ENCODE data around the gene ALK.
"Not testable (repeated sequence)": the region's sequence is repeated elsewhere in the genome, so short reads cannot be mapped to it uniquely, and the experiment has no call there.

Gene ALK

DNA sequence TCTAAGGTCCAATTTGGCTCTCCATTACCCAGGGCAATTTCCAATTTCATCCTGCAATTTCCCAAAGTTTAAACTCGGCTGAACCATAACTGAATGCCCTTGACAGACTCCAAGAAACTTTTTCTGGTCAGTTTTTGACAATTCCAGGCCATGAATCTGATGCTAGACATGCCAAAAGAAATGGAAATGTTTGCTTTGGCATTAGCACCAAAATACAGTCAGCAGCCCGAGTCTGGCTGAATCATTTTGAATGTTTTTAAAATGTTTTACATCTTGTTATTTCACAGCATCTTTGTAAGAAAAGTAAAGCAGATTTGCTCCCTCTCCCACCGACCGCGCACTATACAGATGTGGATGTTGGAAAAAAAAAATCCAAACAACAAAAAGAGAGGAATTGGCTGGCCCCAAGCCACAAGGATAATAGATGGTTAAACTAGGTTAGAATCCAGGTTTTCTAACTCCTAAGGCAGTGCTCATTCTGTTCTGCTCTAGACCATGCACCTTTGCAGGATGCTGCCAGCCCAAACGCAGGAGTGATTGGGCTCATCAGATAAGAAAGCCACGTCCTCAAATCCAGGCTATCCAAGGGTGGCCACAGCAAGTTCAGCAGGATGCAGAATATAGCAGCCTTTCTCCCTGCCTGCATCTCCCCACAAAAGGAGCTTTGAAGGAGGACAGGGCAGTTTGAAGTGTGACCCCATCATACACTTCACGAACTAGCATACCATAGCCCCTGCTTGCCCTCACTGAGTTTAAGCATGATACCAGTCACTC, 167.5 kb downstream of the ALK start:
- DNase-seq, result no peak

DNA sequence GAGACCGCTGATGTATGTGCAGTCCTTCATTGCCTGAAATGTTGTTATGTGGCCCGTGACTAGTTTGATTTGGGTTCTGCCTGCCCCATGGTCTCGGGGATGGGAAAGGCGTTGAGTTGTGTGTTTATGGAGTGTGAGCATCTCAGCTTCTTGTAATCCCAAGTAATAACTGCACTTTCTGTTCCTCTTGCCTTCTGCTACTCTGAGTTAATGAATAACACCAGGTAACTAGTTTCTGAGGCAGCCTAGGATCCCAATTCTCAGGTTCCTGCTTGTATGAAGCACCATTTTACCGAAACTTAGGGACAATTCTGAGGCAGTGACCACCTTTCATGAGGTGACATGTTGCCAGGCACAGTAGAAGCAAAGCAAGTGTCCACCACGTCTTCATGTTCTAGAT, 170.0 kb downstream of the ALK start:
- DNase-seq, result no peak

DNA sequence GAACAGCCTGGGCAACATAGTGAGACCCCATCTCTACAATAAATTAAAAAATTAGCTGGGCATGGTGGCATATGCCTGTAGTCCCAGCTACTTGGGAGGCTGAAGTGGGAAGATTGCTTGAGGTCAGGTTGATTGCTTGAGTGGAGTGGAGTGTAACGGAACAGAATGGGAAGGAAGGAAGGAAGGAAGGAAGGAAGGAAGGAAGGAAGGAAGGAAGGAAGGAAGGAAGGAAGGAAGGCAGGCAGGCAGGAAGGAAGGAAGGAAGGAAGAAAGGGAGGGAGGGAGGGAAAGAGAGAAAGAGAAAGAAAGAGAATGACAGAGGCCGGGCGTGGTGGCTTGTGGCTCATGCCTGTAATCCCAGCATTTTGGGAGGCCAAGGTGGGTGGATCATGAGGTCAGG, 170.9 kb downstream of the ALK start:
- DNase-seq, result not testable (repeated sequence)

DNA sequence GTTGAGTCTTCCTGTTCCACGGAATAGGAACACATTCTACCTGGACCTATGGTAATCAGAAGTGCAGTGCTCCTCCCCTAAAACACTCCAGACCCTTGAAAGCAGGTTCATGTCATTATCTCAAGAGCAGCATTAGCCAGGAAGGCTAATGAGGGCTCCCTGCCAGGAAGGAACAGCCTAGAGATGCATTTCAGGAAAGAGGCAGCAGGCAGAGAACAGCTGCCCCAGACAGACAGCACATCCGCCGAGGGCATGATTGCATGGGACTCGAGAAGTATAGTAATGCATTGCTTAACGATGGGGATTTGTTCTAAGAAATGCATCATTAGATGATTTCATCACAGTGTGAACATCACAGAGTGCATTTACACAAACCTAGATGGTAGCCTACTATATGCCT, 171.5 kb downstream of the ALK start:
- no peak for DNase-seq

DNA sequence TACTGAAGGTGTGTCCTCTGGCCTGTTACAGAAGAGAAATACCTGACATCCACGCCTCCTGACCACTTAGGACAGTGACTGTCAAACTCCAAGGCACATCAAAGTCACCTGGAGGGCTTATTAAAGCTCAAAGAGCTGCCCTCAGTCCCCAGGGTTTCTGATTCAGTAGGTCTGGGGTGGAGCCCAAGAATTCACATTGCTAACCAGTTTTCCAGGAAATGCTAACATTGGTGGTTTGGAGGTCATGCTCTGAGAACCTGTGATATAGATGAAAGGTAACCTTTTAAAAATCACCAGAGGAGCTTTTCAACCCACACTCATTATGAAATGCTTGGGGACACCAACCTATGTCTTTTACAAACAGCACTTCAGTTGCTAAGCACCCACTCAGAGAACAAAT, 172.3 kb downstream of the ALK start:
- no peak for DNase-seq

DNA sequence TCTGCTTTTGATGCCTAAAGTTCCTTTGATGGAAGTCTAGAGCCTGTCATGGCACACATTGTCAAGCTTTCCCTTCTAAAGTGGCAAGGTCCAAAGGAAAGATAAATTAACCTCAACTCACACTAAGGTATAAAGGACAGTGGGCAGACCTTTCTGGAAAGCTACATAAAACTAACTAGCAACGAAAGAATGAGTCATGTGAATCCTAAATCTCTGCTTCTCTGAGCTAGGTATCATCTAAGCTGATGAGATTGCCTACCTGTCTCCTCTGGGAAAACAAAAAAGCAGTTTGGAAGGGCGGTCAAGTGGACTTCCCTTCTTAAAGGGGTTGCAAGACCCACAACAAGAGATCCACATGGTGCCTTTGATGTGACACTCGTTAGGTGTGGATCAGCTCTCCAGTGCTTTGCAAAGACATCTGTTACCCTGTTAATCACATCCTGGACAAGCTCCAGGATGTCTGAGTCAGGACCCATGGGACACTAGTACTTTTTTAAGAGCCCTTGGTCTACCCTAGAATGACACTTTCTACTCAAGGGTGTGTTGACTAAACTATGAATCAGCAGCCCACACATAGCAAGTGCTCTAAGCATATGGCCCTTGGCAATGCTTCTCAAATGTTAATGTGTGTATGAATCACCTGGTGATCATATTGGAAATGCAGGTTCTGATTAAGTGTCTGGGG, 173.5 kb downstream of the ALK start:
- no peak for DNase-seq

DNA sequence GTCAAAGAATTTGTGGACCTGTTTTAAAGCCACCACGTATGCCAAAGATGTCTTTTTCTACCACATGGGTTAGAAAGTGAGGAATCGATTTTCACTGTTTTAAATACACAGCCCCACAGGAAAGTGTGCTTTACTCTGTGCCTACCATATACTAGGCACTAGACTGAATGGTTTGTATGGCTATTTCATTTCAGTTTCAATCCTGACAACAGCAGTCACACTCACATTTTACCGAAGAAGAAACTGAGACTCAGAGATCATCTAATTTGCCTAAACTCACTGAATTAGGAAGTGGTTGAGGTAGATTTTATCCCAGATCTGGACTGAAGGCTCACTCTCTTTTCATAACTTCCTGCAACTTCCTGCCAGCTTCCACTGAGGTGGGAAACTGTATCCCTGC, 176.4 kb downstream of the ALK start:
- no peak for DNase-seq

DNA sequence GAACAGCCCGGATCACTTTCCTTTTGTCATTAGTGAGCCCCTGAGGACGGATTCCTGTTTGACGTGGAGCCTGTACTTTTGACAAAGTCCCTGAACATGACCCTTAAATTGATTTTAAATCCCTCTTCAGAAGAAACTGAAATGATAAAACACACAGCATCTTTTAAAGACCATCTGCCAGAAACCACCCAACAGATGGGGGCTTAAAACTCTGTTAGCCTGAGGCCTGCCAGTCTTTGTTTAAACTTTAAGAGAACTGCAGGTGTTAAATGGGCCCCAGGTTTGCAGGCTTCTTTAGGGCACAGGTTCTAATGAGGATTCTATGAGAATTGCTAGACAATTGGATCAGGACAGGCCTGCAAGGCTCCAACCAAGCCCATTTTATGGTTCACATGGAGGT, 177.9 kb downstream of the ALK start:
- DNase-seq, result no peak

DNA sequence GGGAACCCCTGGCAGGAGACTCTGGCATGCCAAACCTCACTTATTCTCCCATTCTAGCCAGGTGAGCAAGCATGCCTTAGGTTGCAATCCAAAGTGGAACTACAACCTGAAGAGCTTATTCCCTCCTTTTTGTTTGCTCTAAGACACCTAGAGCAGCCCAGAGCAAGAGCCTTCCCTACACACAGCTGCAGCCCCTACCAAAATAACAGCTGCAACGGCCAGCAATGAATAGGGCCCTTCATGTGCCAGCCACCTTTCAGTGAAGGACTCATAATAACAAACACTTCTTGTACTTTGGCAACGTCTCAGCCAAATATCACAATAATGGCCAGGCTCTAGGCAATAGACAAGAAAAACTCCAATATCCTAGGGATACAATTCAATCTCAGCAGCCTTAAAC, 178.7 kb downstream of the ALK start:
- DNase-seq, result no peak

DNA sequence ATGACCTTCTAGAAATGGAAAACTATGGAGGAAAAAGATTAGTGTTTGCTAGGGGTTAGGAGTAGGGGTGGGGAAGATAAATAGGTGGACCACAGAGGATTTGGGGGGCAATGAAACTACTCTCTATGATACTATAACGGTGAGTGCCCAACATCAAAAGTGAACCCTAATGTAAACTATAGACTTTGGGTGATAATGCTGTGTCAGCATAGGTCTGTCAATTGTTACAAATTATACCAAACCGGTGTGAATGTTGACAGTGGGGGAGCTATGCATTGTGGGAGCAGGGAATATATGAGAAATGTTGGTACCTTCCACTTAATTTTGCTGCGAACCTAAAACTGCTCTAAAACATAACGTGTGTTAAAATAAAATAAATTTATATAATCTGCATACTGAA, 180.3 kb downstream of the ALK start:
- no peak for DNase-seq

DNA sequence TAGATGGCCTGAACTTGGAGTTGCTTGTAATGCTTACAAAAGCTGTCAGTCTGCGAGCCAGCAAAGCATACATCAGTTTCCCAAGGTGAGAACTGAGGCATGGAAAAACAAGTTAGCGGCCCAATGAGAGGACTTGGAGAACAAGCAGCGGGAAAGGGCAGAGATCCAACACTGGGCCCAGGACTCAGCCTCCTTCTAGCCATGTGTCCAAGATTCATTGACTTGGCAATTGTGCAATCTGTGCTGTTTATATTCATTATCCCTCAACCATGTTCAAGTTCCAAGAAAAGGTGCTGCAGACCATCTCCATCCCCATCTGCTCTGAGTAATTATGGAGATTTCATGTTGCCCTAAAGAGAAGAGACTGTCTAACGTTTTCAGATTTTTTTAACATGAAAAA, 187.4 kb downstream of the ALK start:
- DNase-seq, result no peak

DNA sequence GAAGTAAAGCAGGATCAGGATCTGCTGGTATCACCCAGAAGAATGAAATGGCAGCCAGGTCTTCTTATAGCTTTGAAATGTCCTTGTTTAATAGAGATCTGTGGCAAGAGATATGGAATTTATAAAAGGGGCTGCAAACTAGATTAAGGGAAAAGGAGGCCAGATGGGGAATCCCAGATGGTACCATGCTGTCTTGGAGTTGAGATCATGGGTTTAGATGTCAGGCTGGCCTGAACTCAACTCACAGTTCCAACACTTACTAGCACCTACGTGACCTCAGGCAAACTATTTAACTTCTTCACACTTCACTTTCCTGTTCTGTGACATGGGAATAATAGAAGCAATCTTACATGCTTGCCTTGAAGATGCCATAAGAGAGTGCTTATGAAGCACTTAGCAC, 188.2 kb downstream of the ALK start:
- DNase-seq, result no peak

DNA sequence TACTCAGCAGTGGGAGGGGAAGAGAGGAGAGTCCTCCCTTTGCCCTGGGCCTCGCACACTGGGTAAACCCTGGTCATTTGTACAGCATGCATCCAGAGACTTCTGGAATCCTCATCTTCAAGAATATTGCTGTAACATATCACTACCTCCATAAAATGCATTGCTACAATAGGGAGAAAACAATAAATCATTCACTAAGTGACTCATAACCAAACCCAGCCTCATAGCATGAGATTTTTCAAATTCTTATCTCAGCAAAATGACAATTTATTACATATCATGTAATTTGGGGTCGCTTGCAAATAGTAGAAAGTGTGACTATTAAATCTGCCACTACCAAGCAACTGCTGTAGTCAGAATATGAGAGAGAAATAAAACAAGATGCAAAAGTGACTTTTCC, 189.4 kb downstream of the ALK start:
- no peak for DNase-seq

DNA sequence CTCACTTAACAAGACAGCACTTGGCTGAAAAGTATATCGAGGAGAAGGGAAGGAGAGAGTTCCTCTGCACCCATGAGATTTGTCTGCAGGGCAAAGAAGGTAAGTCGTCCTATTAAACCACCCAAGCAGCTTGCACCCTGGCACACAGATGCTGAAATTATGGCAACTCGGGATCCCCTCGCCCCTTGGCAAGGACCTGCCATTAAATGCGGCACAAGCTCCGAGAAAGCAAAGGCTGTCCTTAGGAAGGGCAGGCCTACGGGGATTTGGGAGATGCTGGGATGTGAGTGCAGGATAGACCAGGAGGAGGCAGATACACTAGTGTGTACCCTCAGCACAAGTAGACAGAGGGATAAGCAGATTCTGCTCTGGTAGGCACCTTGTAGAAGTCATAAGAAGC, 191.5 kb downstream of the ALK start:
- DNase-seq, result no peak

DNA sequence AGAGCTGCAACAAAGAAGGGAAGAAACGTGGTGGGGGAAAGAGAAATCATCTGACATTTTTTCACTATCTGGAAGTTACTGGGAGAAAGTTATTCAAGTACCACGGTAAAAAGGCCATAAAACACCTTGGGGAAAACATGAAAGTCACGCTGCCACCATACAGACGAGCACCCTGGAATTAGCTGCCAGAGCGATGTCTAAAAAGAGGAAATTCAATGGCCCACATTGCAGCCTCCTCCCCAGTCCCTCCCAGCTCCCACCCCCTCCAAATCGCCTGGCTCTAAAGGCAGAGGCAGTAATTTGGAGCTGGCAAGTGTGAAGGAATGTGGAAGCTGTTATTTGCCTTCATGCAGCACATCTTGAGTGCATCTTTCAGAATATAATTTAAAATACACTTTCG, 192.0 kb downstream of the ALK start:
- DNase-seq, result no peak

DNA sequence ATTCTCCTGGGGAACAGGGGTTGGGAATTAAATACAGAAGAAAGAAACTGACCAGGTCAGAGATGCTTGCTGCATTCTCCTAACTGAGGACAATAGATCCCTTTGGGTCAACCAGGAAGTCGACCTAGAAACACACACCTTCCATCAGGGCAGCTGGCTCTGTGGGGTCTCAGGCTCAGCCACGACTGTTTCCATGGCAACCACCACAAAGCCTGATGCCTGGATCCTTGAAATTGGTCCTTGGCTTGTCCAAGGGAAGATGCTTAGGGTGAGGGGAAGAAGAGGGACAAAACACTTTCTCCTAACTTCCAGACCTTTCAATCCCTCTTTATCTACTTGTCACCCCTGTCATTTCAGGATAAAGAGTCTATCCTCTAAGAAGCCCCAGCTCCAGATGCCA, 194.4 kb downstream of the ALK start:
- no peak for DNase-seq

DNA sequence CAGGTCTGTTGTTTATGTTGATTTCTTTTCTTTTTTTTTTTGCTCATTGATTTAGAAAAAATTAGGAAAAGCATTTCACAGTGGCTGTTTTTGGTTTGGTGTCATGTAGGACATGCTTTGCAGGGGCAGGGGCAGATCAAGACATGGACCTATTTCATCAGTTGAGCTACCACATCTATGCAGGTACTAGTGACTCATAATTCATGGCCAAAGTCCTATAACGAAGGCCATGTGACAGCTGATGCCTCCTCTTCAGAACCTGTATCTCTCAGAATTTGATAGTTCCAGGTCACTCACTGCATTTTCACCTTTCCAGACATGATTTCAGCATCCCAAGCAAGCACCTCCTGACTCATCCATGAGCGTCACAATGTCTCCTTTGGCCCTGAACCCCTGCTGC, 195.8 kb downstream of the ALK start:
- no peak for DNase-seq

DNA sequence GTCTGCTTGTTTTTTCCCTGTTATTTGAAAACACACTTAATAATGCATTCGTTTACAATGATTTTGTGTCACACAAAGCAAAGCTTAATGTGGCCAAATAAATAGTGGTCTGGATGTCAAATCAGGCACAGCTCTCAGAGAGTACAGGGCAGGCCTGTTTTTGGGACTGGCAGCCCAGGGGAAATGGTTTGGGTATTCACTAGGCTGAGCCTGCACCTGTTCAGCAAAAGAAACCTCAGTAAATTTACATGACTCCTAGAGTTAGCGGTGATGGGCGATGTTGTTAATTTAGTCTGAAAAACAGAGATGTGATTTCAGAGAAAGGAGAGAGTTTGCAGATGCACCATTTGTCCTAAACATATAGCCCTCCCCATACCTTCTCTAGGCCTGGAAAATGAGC, 197.1 kb downstream of the ALK start:
- DNase-seq, result no peak

DNA sequence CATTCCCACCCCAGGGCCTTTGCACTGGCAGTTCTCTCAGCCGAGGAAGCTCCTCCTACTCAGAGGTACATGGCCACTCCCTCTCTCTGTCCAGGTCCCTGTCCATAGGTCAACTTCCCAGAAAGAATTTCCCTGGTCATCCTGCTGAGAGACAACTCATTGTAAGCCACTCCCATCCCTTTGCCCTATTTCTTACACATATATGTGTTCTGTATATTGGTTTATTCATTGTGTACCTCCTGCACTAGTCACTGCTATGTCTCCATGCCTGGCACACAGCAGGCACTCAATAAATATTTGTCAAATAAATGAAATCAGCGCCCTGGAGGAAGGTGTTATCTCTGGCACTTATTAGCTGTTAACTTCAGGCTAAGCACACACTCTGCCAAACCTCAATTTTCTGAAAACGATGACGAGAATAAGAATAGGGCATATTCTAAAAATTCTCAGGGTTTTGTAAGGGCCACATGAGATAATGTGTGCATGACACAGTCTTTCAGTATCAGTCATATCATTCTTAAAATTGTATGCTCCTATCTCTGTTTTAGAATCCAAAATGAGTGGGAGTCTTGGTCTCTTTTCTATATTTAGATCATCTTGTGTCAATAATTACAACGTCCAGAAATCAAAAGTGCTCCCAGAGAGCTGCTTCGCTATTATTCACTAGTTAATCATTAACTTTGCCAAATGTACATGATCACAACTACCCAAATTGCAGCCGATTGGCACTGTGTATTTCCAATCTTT, 198.0 kb downstream of the ALK start:
- no peak for DNase-seq

DNA sequence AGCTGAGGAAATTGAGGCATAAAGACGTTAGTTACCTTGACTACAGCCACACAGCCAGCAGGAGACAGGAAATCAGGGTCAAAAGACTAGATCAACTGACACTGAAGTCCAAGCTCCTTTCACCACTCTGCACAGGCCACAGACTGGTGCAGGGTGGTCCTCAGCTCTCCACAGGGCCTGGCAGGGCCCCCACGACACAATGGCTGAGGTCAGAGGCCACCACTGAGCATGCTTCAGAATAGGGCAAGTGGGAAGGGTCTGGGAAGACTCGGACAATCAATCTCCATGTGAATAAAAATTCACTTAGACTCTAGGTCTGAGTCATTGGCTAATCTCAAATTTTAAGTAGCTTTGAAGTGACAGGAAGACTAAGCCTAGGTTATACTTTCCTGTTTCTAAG, 201.7 kb downstream of the ALK start:
- DNase-seq, result no peak

DNA sequence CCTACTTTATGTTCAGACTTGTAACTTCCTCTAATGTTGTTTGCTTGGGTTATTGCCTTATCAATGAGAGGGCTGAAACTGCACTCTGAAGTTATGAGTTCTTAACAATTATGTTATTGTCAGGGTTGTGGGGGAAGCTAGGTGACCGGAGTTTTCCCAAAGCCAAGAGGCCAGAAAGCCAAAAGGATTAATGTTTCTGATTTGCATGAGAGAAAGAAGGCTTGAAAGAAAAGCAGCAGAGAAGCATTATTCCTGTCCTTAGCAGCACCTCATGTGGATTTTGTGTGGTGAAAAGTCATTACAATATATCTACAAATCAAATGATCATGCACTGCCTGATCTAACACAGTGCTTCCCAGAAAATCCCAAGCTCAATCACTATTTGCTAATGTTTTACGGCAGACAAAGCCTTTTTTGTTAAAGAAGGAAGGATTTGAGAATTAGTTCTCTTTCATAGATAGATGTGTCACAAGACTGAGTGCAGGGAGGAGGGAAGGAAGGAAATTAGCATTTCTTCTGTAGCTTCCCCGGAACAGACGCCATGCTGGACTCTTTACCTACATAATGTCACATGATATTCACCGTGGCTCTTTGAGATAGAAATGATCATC, 203.2 kb downstream of the ALK start:
- DNase-seq, result no peak

DNA sequence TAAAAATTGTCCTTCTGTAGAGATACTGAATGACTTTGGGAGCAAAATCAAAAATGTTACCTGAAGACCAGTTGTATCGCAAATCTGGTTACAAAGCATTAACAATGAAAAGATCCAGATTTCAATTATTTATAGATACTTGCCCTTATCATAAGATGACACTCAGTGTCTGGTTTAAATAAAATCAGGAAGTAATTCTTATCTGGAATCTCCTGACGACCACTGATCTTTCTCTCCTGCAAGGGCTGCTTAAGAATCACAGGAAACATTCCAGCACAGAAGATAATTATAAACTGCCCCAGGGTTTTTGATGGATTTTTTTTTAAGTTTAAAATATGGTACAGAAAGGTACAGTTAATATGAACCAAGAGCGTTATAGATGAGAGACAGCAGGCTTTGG, 205.7 kb downstream of the ALK start:
- no peak for DNase-seq

DNA sequence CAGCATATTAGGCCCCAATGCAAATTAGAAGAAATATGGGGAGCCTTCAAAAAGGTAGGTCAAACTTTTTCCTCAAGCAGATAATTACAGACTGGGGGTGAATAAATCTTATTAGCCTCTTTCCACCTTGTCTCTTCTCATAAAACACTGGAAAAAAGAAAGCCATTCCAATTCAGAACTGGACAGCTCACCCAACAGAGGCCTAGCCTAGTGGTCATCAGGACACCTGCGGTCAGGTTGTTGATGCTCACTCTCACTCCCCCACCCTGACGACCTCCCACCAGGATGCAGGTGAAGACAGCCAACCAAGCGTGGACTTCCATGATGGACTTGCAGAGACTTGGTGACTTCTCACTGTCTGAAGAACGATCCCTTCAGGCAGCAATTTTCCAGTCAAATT, 207.1 kb downstream of the ALK start:
- DNase-seq, result no peak
